Parathyroid adenoma (tissue), 2 donors: ENCODE measurements around the gene ATN1.

Experiments used
- H2AFZ ChIP-seq: fragments of 300-600 bp; sonication (generic); one replicate; pipeline ENCODE4 v1.7.0; 2017; ENCODE audit warnings: antibody characterized with exemption, mild to moderate bottlenecking
- H3K27ac ChIP-seq: fragments of 300-600 bp; sonication (generic); one replicate; pipeline ENCODE4 v1.7.0; 2017
- H3K27me3 ChIP-seq: fragments of 300-600 bp; sonication (generic); one replicate; pipeline ENCODE4 v1.7.0; 2017; ENCODE audit warnings: low read length; ENCODE audit not compliant: control insufficient read depth, insufficient read depth
- H3K36me3 ChIP-seq: fragments of 300-600 bp; sonication (generic); one replicate; pipeline ENCODE4 v1.7.0; 2017; ENCODE audit warnings: low read length; ENCODE audit not compliant: control insufficient read depth, insufficient read depth
- H3K4me1 ChIP-seq: fragments of 300-600 bp; sonication (generic); one replicate; pipeline ENCODE4 v1.7.0; 2017; ENCODE audit warnings: control low read depth
- H3K4me2 ChIP-seq: fragments of 300-600 bp; sonication (generic); one replicate; pipeline ENCODE4 v1.7.0; 2017; ENCODE audit warnings: low read length
- H3K4me3 ChIP-seq: fragments of 300-600 bp; sonication (generic); one replicate; pipeline ENCODE4 v1.7.0; 2017; ENCODE audit warnings: low read depth, low read length
- H3K79me2 ChIP-seq: fragments of 300-600 bp; sonication (generic); one replicate; pipeline ENCODE4 v1.7.0; 2017; ENCODE audit warnings: control low read depth
- H3K9ac ChIP-seq: fragments of 300-600 bp; sonication (generic); one replicate; pipeline ENCODE4 v1.7.0; 2017; ENCODE audit warnings: mild to moderate bottlenecking
- H3K9me3 ChIP-seq: fragments of 300-600 bp; sonication (generic); one replicate; pipeline ENCODE4 v1.7.0; 2017; ENCODE audit warnings: low read length; ENCODE audit not compliant: control insufficient read depth
- CTCF ChIP-seq: fragments of 300-600 bp; sonication (generic); IDR thresholded peaks from one replicate; pipeline ENCODE4 v1.7.0; 2017; ENCODE audit warnings: antibody characterized with exemption, mild to moderate bottlenecking
- donor health status: primary hyperparathyroidism.

The ATN1 gene

DNA sequence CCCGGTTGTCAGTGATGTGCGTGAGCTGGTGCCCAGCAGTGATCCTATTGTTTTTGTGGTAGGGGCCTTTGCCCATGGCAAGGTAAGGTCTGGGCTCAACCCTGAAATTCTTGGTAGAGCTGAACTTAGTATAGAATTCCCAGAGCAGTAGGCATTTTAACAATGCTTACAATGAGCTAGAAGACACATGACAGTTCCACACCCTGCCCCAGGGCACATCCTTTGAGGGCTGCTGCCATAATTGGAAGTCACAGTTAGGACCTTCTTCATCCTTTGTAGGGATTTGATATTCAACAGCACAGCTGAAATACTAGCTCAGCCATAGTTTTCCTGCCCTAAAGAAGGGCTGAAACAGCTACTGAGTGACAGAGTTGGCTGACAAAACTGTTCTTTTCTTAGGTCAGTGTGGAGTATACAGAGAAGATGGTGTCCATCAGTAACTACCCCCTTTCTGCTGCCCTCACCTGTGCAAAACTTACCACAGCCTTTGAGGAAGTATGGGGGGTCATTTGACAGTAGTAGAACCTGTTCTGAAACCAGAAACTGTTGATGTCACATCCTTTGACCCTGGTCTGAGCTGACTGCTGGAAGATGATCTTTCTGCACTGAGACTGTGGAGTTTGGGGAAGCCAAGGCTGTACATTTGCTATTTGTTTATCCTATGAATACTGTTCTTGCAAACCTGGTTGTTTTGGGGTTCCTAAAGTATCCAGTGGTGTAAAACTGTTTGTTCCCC lies 47.7 kb downstream of the ATN1 start:
- no peak overlapping the region for H2AFZ ChIP-seq
- no peak overlapping the region for H3K9ac ChIP-seq
- no peak for TF ChIP-seq CTCF
- peaks cover 5% of the 10 kb centered on the region for H3K4me1 ChIP-seq
- H3K9me3 ChIP-seq = no peaks in the 10 kb centered on the region
- H3K79me2 ChIP-seq = peaks cover 4% of the 10 kb centered on the region
- no peaks in the 10 kb centered on the region for H3K27me3 ChIP-seq
- H3K36me3 ChIP-seq = no peaks in the 10 kb centered on the region
- no peak overlapping the region for H3K4me2 ChIP-seq
- H3K4me3 ChIP-seq = no peak overlapping the region
- no peak overlapping the region for H3K27ac ChIP-seq

DNA sequence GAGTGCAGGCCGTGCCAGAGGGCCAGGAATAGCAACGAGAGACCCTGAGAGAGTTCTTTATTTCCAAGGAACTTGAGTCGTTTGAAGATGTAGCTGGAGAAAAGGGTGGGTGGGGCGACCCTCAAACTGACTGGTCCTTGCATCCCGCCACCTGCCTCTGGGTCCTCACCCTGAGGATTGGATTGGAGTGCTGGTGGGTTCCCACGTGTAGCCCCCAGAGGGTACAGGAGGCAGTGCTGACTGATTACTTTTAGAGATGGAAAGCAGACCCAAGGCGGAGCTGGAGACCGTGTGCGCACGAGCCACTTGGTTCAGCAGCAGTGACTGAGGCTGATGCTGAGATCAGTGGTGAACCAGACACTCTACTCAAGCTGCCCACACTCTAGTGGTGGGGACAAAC lies 49.9 kb downstream of the ATN1 start:
- TF ChIP-seq CTCF = no peak
- Histone ChIP-seq H3K27me3 (no peaks in the 10 kb centered on the region), H3K79me2 (no peaks in the 10 kb centered on the region), H2AFZ (no peak overlapping the region), H3K9ac (no peak overlapping the region), H3K9me3 (no peaks in the 10 kb centered on the region), H3K4me3 (no peak overlapping the region), H3K27ac (no peak overlapping the region), H3K36me3 (no peaks in the 10 kb centered on the region), H3K4me2 (no peak overlapping the region), H3K4me1 (no peaks in the 10 kb centered on the region)

- H3K27me3 ChIP-seq = no peaks in the 10 kb centered on the region
- no peaks in the 10 kb centered on the region for H3K4me1 ChIP-seq
- no peak overlapping the region for H3K4me2 ChIP-seq
- H3K36me3 ChIP-seq = no peaks in the 10 kb centered on the region
- no peaks in the 10 kb centered on the region for H3K9me3 ChIP-seq
- H3K9ac ChIP-seq = no peak overlapping the region
- no peaks in the 10 kb centered on the region for H3K79me2 ChIP-seq
- H3K27ac ChIP-seq = no peak overlapping the region
- H2AFZ ChIP-seq = no peak overlapping the region
- TF ChIP-seq CTCF = no peak
- no peak overlapping the region for H3K4me3 ChIP-seq
Measured at GRCh38 chr12:6978188-6978587, 50.4 kb downstream of the ATN1 start.

GRCh38 chr12:6978611-6979011 lies 50.9 kb downstream of the ATN1 start:
- H3K27me3 ChIP-seq = no peaks in the 10 kb centered on the region
- H3K36me3 ChIP-seq = no peaks in the 10 kb centered on the region
- H2AFZ ChIP-seq = no peak overlapping the region
- no peak overlapping the region for H3K27ac ChIP-seq
- H3K9ac ChIP-seq = no peak overlapping the region
- H3K4me1 ChIP-seq = no peaks in the 10 kb centered on the region
- H3K4me2 ChIP-seq = no peak overlapping the region
- no peaks in the 10 kb centered on the region for H3K79me2 ChIP-seq
- TF ChIP-seq CTCF = no peak
- H3K4me3 ChIP-seq = no peak overlapping the region
- no peaks in the 10 kb centered on the region for H3K9me3 ChIP-seq

GRCh38 chr12:6979021-6979420 lies 51.3 kb downstream of the ATN1 start:
- Histone ChIP-seq H3K27ac (no peak overlapping the region), H3K79me2 (peaks cover 4% of the 10 kb centered on the region), H3K4me2 (no peak overlapping the region), H3K9ac (no peak overlapping the region), H3K36me3 (no peaks in the 10 kb centered on the region), H3K4me3 (no peak overlapping the region), H3K27me3 (no peaks in the 10 kb centered on the region), H3K9me3 (no peaks in the 10 kb centered on the region), H3K4me1 (no peaks in the 10 kb centered on the region), H2AFZ (no peak overlapping the region)
- TF ChIP-seq CTCF = no peak
